NB4 (cell line): Measurements from ENCODE around the gene CD28.

Experiments
- MAX ChIP-seq: IDR thresholded peaks from 2 replicates; pipeline ENCODE4 v1.6.1; 2011; ENCODE audit warnings: low read depth, low read length
- MYC ChIP-seq: IDR thresholded peaks from 2 replicates; pipeline ENCODE4 v1.6.1; 2011; ENCODE audit warnings: low read depth, low read length
- POLR2A ChIP-seq: IDR thresholded peaks from 2 replicates; pipeline ENCODE4 v1.6.1; 2011; ENCODE audit warnings: mild to moderate bottlenecking; ENCODE audit not compliant: insufficient read length; ENCODE audit errors: extremely low read depth
- TF ChIP-seq, protein P1 (sequence below): IDR thresholded peaks from one replicate; pipeline ENCODE4 v1.5.1; 2012; ENCODE audit warnings: low read depth, low read length

DNA sequence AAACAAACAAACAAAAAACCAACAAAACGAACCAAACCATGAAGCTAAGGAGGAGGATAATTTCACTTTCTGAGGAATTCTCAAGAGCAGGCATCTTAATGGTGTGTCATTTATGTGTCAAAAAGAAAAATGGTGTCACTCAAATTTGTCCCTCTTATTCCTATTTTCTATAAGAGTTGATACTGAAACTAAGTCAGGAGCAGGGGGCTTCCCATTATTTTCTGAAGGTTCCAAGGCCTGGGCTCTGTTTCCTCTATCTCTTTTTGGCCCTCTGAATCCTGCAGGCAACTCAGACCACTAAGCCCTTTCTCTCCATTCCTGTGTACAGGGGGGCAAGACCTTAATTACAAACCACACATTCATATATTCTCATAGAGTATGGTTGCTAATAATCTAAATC, 44.0 kb upstream of the CD28 start:
- TF ChIP-seq, protein P1, sequence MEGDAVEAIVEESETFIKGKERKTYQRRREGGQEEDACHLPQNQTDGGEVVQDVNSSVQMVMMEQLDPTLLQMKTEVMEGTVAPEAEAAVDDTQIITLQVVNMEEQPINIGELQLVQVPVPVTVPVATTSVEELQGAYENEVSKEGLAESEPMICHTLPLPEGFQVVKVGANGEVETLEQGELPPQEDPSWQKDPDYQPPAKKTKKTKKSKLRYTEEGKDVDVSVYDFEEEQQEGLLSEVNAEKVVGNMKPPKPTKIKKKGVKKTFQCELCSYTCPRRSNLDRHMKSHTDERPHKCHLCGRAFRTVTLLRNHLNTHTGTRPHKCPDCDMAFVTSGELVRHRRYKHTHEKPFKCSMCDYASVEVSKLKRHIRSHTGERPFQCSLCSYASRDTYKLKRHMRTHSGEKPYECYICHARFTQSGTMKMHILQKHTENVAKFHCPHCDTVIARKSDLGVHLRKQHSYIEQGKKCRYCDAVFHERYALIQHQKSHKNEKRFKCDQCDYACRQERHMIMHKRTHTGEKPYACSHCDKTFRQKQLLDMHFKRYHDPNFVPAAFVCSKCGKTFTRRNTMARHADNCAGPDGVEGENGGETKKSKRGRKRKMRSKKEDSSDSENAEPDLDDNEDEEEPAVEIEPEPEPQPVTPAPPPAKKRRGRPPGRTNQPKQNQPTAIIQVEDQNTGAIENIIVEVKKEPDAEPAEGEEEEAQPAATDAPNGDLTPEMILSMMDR, result no peak
- TF ChIP-seq POLR2A, result no peak
- no peak for TF ChIP-seq MAX
- no peak for TF ChIP-seq MYC
